ENCODE data around the gene MINPP1.

MINPP1 gene

GRCh38 chr10:87503401-87503800 is 1.3 kb upstream of the MINPP1 start:
- no peak for TF ChIP-seq CTCF (IDR thresholded peaks at IDR 0.05; ENCODE audit: low read depth, low read length)
- no peak for DNase-seq (ENCODE audit: low read depth in 2 of 2)
- H3K4me3 ChIP-seq (replicated peaks in 1 of 2; ENCODE audit: low read depth in 2 of 2, low read length in 2 of 2), result no peak overlapping the region

GRCh38 chr10:87503886-87504285 is 807 bp upstream of the MINPP1 start:
- no peak for TF ChIP-seq CTCF (IDR thresholded peaks at IDR 0.05; ENCODE audit: low read depth, low read length)
- peak; percentile 10 to 51 for DNase-seq (ENCODE audit: low read depth in 2 of 2)
- H3K4me3 ChIP-seq (replicated peaks in 1 of 2; ENCODE audit: low read depth in 2 of 2, low read length in 2 of 2), result peak overlapping the region; percentile 80 to 88

- no peak for DNase-seq (ENCODE audit: low read depth in 2 of 2)
- TF ChIP-seq CTCF (IDR thresholded peaks at IDR 0.05; ENCODE audit: low read depth, low read length), result no peak
- H3K4me3 ChIP-seq (replicated peaks in 1 of 2; ENCODE audit: low read depth in 2 of 2, low read length in 2 of 2), result peak overlapping the region; percentile 80 to 88
Measured at GRCh38 chr10:87504307-87504639, 420 bp upstream of the MINPP1 start.

GRCh38 chr10:87505366-87506111 is 846 bp downstream of the MINPP1 start:
- peak; percentile 56 to 59 for DNase-seq (ENCODE audit: low read depth in 2 of 2)
- H3K4me3 ChIP-seq (replicated peaks in 1 of 2; ENCODE audit: low read depth in 2 of 2, low read length in 2 of 2), result peak overlapping the region; percentile 80 to 88
- TF ChIP-seq CTCF (IDR thresholded peaks at IDR 0.05; ENCODE audit: low read depth, low read length), result peak; percentile 69

- DNase-seq (ENCODE audit: low read depth in 2 of 2), result no peak
- no peak for TF ChIP-seq CTCF (IDR thresholded peaks at IDR 0.05; ENCODE audit: low read depth, low read length)
- no peak overlapping the region for H3K4me3 ChIP-seq (replicated peaks in 1 of 2; ENCODE audit: low read depth in 2 of 2, low read length in 2 of 2)
Measured at GRCh38 chr10:87506956-87507355, 2.3 kb downstream of the MINPP1 start.

- no peak overlapping the region for H3K4me3 ChIP-seq (replicated peaks in 1 of 2; ENCODE audit: low read depth in 2 of 2, low read length in 2 of 2)
- DNase-seq (ENCODE audit: low read depth in 2 of 2), result no peak
- TF ChIP-seq CTCF (IDR thresholded peaks at IDR 0.05; ENCODE audit: low read depth, low read length), result no peak
Measured at GRCh38 chr10:87507879-87508483, 3.3 kb downstream of the MINPP1 start.
